HG03095 (cell line): ENCODE data around the gene RAMACL.

ENCODE experiments used
- ATAC-seq: cut with Tn5 transposase; IDR thresholded peaks from one replicate; pipeline ENCODE4 v1.9.1; 2021; ENCODE audit warnings: moderate library complexity; ENCODE audit not compliant: unreplicated experiment

Gene RAMACL

GRCh38 chr6:166618866-166619761 is 32.6 kb upstream of the RAMACL start:
- no peak for ATAC-seq

- ATAC-seq = no peak
These were observed 31.8 kb upstream of the RAMACL start for GRCh38 chr6:166618251-166618650.

- ATAC-seq = no peak
These were observed 30.9 kb upstream of the RAMACL start for GRCh38 chr6:166617359-166617758.

GRCh38 chr6:166616261-166617238 is 30.1 kb upstream of the RAMACL start:
- no peak for ATAC-seq

- no peak for ATAC-seq
These were observed 28.7 kb upstream of the RAMACL start for GRCh38 chr6:166615059-166615770.

GRCh38 chr6:166614589-166614988 is 28.1 kb upstream of the RAMACL start:
- no peak for ATAC-seq

- no peak for ATAC-seq
These were observed 27.7 kb upstream of the RAMACL start for GRCh38 chr6:166614171-166614583.

GRCh38 chr6:166613027-166613426 is 26.5 kb upstream of the RAMACL start:
- no peak for ATAC-seq

- ATAC-seq = no peak
These were observed 26.0 kb upstream of the RAMACL start for GRCh38 chr6:166612471-166612881.

- no peak for ATAC-seq
These were observed 25.2 kb upstream of the RAMACL start for GRCh38 chr6:166611631-166612030.

- ATAC-seq = no peak
These were observed 23.6 kb upstream of the RAMACL start for GRCh38 chr6:166610069-166610468.

- no peak for ATAC-seq
These were observed 22.3 kb upstream of the RAMACL start for GRCh38 chr6:166608774-166609173.

- no peak for ATAC-seq
These were observed 19.3 kb upstream of the RAMACL start for GRCh38 chr6:166605752-166606151.

- ATAC-seq = no peak
These were observed 18.4 kb upstream of the RAMACL start for GRCh38 chr6:166604911-166605310.

- ATAC-seq = no peak
These were observed 17.9 kb upstream of the RAMACL start for GRCh38 chr6:166604328-166604727.

- ATAC-seq = no peak
These were observed 16.7 kb upstream of the RAMACL start for GRCh38 chr6:166603043-166603690.

- ATAC-seq = no peak
These were observed 15.5 kb upstream of the RAMACL start for GRCh38 chr6:166601956-166602355.

- ATAC-seq = no peak
These were observed 14.5 kb upstream of the RAMACL start for GRCh38 chr6:166600931-166601330.

- ATAC-seq = no peak
These were observed 12.7 kb upstream of the RAMACL start for GRCh38 chr6:166599205-166599604.

GRCh38 chr6:166598441-166599138 is 12.1 kb upstream of the RAMACL start:
- ATAC-seq = no peak
